GM12873 (cell line): ENCODE data around the gene ISOC1.

Experiments
- TF ChIP-seq, protein P1 (sequence below): IDR thresholded peaks from 2 replicates; pipeline ENCODE4 v1.5.1; 2012; ENCODE audit warnings: low read depth, mild to moderate bottlenecking, moderate library complexity, low read length, control low read depth; ENCODE audit not compliant: insufficient read depth; ENCODE audit errors: missing control alignments

The ISOC1 gene

DNA sequence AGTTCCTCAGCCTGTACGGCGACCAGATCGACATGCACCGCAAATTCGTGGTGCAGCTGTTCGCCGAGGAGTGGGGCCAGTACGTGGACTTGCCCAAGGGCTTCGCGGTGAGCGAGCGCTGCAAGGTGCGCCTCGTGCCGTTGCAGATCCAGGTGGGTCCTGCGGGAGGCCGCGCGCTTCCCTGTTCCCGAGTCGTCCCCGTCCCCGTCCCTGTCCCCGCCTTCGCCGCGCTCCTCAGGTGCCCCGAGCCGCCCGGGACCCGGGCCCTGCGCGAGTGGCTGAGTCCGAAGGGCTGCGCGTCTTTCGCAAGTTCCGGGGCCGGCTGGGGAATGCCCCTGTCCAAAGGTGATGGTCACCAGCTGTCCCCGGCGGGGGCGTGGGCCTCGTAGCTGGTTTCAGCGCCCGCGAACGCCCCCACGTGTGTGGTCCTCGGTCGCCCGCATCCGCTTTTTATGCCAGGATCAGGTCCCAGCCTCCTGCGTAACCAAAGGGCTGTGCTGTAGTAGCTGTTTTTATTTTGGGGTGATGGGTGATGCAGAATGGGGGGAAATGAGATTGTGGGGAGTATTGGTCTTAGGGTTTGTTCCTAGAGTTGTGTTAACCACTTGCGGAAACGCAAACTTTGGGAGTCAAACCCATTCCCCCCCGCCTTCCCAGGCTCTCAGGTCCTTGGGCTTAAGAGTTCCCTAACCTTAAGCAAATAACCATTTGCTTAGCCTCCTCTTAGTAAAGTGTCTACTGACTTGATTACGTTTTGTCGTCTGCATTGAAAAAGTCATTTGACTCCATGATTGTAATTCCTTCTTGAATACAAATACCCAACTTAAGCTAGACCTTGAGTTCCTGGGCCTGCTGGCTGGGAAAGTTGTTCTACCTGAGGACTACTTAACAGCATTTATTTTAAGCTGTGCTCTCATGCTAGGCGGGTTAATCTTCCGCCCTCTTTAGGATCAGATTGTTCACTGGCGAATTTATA is 663 bp downstream of the ISOC1 start:
- TF ChIP-seq, protein P1, sequence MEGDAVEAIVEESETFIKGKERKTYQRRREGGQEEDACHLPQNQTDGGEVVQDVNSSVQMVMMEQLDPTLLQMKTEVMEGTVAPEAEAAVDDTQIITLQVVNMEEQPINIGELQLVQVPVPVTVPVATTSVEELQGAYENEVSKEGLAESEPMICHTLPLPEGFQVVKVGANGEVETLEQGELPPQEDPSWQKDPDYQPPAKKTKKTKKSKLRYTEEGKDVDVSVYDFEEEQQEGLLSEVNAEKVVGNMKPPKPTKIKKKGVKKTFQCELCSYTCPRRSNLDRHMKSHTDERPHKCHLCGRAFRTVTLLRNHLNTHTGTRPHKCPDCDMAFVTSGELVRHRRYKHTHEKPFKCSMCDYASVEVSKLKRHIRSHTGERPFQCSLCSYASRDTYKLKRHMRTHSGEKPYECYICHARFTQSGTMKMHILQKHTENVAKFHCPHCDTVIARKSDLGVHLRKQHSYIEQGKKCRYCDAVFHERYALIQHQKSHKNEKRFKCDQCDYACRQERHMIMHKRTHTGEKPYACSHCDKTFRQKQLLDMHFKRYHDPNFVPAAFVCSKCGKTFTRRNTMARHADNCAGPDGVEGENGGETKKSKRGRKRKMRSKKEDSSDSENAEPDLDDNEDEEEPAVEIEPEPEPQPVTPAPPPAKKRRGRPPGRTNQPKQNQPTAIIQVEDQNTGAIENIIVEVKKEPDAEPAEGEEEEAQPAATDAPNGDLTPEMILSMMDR = no peak

- TF ChIP-seq, protein P1 = peak; percentile 34
These were observed 1.9 kb downstream of the ISOC1 start for GRCh38 chr5:129096382-129096991.

- TF ChIP-seq, protein P1 = no peak
These were observed 3.1 kb downstream of the ISOC1 start for GRCh38 chr5:129097498-129098296.

DNA sequence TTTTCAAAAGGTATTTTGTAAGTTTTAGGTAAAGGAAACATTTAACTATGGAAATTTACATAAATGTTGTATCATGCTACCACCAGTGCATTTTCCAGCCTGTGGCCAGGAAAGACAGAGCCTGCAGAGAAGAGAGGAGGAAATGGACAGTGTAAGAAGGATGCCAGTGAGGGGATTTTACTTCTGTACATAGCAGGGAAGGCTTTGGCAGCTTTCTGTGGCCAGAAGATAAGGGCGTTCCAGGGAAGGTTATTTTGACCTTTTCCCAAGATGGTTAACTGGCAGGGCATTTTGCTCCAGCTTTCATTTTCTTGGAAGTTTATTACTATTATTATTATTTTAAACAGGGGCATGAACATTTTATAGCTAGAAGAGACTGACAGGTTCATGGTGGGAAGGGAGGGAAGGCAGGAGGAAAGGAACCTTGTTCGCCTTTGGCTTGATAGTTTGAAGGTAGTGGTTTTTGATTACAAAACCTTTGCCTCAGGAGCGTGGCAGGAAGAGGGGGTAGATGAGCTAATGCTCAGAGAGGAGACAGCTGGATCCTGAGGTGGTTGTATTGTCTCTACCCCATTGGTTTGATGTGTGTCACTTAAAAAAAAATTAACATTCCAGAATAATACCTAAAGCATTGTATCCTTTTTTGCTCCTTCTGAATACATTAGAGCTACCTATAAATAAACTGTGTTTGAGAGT is 4.1 kb downstream of the ISOC1 start:
- TF ChIP-seq, protein P1 = no peak

DNA sequence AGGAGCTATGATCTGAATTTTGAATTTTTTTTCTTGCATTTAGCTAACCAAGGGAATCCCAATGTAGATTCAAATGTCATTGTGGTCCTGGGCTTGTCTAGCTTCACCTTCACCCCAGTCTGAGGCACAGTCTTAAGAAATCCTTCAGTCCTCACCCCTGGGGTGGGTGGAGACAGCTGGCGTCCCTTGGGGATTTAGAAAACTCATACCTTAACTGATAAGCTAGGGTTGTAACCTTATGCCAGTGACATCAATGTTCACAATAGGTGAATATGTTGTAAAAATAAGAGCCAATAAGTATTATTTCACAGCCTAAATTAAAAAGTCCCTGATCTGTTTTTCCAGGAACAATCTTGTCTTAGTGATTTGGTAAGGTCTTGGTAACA is 4.6 kb downstream of the ISOC1 start:
- TF ChIP-seq, protein P1 = no peak

DNA sequence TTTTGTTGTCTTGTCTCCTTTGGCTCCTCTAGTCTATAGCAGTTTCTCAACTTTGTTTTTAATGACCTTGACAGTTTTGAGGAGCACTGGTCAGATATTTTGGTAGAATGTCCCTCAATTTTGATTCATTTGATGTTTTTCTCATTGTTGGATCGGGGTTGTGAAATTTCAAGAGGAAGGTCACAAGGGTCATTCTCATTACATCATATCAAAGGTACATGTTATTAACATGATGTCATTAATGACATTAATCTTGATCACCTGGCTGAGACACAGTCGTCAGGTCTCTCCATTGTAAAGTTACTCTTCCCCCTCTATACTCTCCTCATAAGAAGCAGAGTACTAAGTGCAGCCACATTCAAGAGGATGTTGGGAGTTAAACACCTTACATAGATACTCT is 7.2 kb downstream of the ISOC1 start:
- TF ChIP-seq, protein P1 = no peak
